ENCODE measurements around the gene SMAD7. TPM values are rescaled to one million over a fixed set of nuclear protein-coding genes. Genes with fewer than 3 reads are reported as not detected.
A peak's percentile ranks its signal among the peaks of the same experiment; 100 is the strongest.

SMAD7 gene
- total RNA-seq, 1 donor from 2014 or later: 20.0 TPM

GRCh38 chr18:48986851-48987761 lies 36.3 kb upstream of the SMAD7 start:
- DNase-seq (ENCODE audit: low spot score): no peak

DNA sequence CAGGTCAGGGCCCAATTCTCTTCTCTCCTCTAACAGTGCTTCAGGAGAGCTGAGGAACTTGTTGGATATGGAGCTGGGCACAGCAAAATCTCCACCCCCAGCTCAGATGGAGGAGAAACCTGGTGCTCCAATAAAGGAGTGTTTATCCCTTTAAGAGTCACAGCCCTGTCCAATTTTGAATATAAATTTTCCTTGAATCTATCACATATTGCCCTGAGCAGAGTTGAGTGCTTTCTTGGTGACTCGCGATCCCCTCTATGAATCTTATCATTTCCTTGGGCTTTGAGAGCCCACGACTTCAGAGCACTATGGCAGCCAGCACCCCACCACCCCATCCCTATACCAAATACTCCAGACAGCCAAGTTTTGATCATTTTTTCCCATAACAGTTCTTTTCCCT lies 34.4 kb upstream of the SMAD7 start:
- DNase-seq (ENCODE audit: low spot score): no peak

DNA sequence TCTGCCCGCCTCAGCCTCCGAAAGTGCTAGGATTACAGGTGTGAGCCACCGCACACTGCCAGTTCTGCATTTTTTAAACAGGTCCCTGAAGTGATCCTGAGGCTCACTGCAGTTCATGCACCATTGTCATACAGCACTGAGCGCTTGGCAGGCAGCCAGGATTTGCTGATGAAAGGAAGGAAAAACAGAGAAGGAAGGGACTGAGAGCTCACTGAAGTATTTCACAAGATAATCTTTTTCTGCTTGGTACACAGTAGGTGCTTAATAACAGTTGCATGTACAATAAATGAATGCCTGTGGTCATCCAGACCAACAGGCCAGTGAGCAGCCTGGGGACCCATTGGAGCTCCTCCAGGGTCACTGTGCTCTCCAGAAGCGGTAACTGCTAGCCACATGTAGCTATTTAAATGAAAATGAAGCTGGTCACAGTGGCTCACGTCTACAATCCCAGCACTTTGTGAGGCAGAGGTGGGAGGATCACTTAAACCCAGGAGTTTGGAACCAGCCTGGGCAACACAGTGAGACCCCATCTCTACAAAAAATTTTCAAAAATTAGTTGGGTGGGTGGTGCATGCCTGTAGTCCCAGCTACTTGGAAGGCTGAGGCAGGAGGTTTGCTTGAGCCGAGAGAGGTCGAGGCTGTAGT lies 33.1 kb upstream of the SMAD7 start:
- DNase-seq (ENCODE audit: low spot score): peak; percentile 32

DNA sequence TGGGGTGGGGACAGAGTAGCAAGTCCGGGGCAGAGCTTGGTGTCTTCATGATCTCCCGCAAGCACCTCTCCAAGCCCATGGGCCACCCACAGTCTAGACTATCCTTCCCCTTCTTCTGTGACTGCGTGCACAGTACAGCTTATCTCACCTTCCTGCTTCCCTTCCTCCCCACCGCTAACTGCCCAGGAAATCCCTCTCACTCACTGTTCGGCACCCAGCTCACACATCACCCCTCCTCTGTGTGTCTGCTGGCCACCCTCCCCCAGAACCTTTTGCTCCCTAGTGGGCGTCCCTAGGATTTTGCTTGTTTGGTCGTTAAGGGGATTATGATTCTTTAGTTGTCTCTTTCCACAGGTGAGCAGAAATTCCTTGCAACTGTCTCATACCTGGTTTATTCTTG lies 31.5 kb upstream of the SMAD7 start:
- DNase-seq (ENCODE audit: low spot score): no peak

- DNase-seq (ENCODE audit: low spot score): no peak
Observed at GRCh38 chr18:48979944-48980890, 29.5 kb upstream of the SMAD7 start.

DNA sequence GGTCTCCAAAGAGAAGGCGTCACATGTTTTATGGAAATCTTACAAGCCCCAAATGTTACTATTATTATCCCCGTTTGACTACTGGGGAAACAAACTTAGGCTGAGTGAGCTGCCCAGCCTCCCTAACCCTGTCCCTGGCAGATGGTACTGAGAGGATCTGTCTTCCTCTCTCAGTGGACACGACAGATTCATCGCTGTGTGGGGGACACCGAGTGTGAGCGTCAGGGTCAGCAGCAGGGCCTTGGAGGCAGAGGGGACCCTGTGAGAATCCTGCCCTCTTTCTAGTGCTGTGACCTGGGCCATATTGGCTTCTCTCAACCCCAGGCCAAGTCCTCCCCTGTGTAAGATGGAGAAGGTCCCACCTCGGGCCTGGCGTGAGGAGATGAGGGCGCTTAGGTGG lies 27.1 kb upstream of the SMAD7 start:
- no peak for DNase-seq (ENCODE audit: low spot score)

GRCh38 chr18:48975817-48976649 lies 25.3 kb upstream of the SMAD7 start:
- DNase-seq (ENCODE audit: low spot score): no peak

GRCh38 chr18:48975120-48975816 lies 24.5 kb upstream of the SMAD7 start:
- DNase-seq (ENCODE audit: low spot score): no peak

DNA sequence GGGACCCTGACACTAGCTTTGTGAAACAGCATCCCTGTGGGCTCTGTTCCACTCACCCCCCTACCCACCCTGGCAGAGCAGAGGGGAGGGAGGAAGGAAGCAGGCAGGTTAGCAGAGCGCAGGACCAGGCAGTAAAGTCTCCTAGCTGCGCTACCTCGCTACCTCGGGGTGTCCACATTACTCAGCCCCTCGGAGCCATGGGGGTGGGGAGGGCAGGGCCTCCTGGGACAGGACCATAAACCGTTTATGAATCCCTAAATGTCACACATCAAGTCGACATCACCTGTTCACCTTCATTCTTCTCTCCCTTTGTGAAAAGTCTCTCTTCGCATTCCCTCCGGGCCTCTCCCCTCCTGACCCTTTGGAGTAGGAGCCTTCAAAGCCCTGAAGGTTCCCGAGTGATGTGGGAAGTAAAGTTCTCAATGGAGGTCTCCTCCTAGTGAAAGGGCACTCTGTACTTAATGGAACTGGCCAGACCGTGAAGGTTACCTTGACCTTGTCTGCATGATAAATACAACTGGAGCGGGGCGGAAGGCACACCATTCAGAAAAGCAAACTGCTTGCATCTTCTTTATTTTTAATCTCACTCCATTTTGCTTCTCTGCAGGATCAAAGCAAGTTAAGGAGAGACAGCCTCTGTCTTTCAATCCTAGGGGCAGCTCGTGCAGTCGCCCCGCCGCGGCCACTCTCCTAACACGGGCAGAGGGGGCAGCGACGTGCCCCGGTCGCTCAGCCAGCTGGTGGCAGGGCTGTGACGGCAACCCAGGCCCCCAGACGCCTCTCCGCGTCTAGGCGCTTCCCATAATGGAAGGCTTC lies 23.7 kb upstream of the SMAD7 start:
- DNase-seq (ENCODE audit: low spot score): no peak

DNA sequence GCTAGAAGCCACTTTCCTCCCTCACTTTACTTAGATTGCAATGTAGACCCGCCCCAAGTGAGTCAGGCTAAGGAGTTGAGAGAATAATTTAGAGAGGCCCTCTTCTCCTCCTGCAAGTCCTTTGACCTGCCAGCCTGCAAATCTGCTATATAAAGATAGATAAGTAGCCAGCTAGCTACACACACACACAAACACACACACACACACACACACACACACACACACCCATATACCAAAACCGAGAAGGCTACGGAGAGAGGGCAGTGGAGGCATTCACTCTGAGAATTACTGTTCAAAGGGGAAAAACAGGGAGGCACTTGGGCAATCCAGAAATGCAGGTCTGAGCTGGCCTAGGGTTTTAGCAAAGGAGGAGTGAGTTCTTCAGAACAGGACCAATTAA lies 23.0 kb upstream of the SMAD7 start:
- DNase-seq (ENCODE audit: low spot score): no peak

DNA sequence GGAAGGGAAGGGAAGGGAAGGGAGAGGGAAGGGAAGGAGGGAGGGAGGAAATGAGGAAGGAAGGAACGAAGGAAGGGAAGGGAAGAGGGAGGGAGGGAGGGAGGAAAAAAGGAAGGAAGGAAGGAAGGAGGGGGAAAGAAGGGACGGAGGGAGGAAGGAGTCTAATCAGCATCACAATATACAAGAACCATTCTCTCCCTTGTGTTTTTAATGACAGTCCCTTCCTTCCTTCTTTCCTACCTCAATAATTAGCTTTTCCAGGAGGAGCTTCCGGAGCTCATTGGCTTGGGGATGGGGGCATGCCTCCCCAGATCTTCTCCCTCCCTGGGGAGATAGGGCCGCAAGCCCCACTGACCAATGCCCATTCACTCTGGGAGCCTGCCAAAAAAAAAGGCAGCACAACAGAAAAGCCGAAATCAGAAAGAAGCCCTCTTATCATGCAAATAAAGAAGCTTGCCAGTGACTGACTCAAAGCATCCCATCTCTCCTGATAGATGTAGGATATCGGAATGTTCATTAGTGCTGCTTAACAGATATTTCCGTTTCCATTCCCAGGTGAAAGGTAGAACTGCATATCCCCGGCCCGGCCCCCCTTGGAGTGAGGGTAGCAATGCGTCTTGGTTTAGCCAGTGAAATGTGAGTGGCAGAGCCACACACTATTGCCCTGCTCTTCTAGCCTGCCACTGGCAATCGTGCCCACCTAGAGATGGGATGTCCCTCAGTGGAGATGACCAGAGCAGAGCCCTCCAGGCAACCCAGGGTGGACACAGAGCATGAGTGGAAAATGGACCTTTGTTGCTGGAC lies 17.8 kb upstream of the SMAD7 start:
- DNase-seq (ENCODE audit: low spot score): no peak

DNA sequence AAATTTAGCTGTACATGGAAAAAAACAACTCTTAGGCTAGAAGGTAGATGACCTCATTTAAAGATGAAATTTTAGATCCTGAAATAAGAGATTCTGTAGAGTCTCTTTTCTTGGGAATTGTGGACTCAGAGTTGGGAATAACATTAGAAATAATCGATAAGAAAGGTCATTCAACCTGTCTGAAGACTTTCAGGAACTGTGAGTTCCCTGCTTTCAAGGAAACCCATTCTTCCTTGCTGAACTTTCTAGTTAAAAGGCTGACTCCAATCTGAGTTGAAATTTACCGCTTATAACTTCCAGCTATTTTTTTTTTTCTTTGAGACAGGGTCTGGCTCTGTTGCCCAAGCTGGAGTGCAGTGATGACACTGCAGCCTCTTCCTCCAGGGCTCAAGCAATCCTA lies 16.8 kb upstream of the SMAD7 start:
- no peak for DNase-seq (ENCODE audit: low spot score)

- DNase-seq (ENCODE audit: low spot score): no peak
Observed at GRCh38 chr18:48966523-48966922, 15.8 kb upstream of the SMAD7 start.

DNA sequence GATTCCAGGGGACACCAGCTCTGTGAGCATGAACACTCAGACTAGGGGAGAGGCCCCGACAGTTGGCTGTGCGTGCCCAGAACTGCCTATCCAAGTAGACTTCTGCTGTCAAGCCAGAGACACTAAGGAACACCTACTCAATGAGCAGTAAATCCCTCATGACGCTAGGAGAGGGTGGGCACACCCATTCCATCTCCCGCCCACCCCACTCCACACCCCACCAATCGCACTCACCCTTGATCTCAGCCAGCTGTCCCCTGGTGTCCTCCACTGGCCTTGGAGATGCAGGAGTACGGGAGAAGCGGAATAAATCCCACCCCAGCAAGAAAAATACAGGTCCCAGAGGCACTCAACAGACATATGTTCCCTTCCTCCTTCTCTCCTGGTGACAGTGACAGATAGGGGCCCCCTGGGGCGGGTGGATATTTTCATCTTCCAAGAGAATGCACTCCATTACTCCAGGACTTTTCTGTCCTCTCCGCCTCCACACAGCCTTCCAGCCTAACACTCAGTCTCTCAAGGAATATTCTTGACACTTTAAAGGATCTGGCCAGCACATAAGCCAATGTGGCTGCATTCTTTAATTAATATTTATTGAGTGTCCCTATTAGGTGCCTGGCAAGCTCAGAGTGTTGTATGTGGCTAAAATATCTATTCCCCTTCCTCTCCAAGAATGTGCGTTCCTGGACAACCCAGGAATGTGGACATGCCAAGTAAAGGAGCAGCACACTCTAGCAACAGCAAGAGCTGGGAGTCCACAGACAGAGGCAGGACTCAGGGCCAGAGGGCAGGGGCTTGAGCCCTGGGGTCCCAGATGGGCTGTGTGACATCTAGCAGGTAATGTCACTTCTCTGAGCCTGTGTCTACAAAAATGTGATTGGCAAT lies 13.1 kb upstream of the SMAD7 start:
- no peak for DNase-seq (ENCODE audit: low spot score)

- DNase-seq (ENCODE audit: low spot score): no peak
Observed at GRCh38 chr18:48962994-48963561, 12.3 kb upstream of the SMAD7 start.

- no peak for DNase-seq (ENCODE audit: low spot score)
Observed at GRCh38 chr18:48962252-48962993, 11.7 kb upstream of the SMAD7 start.

DNA sequence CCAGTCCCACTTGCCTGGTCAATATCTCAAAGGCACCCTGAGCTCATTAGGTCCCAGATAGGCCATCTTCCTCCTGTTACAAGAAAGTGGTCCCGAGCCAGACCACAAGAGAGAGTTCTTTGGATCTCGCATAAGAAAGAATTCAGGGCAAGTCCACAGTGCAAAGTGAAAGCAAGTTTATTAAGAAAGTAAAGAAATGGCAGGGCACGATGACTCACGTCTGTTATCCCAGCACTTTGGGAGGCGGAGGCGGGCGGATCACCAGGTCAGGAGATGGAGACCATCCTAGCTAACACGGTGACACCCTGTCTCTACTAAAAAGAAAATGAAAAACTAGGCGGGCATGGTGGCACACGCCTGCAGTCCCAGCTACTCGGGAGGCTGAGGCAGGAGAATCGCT lies 10.8 kb upstream of the SMAD7 start:
- DNase-seq (ENCODE audit: low spot score): no peak

Data from mucosa of gallbladder (tissue), 1 donor.